H1 (cell line): Measurements from ENCODE around the gene RIPOR3. TPM values are rescaled to one million over a fixed set of nuclear protein-coding genes. Genes with fewer than 3 reads are reported as not detected.

Experiments used
- CTCF ChIA-PET: fragments of 300-600 bp; sonication (Branson Sonifier 250); formaldehyde crosslinking; loops from one replicate; lab custom pipeline; 2021; ENCODE audit not compliant: partially characterized antibody; lab: Charles Lee
- POLR2A ChIA-PET: fragments of 300-600 bp; sonication (Branson Sonifier 250); formaldehyde crosslinking; loops from one replicate; lab custom pipeline; 2021; ENCODE audit warnings: inconsistent platforms; ENCODE audit not compliant: partially characterized antibody; lab: Charles Lee
- DNase-seq, 2 experiments: peaks; one replicate each; pipeline versions ENCODE4 v3.0.0 to v3.0.0-alpha.2; 2010 to 2022; ENCODE audit warnings: low spot score in 2 of 2, low read depth in 1 of 2, mixed read lengths in 1 of 2
- FAIRE-seq: peaks from 2 replicates; lab custom pipeline; 2011; peaks lifted over from hg19 to GRCh38; lab: Jason Lieb, UNC
- H2AFZ ChIP-seq: 2 replicates; pipeline ENCODE4 v1.8.1; 2012; ENCODE audit warnings: low read length, inconsistent platforms
- H2AK5ac ChIP-seq: 2 replicates; pipeline ENCODE4 v1.6.1; 2013; ENCODE audit warnings: low read depth, low read length
- H2BK120ac ChIP-seq: replicated peaks from 2 replicates; pipeline ENCODE3; 2013; ENCODE audit warnings: low read depth, low read length, inconsistent platforms
- H2BK12ac ChIP-seq: 2 replicates; pipeline ENCODE4 v1.6.1; 2013; ENCODE audit warnings: low read depth, low read length
- H2BK15ac ChIP-seq: 2 replicates; pipeline ENCODE4 v1.6.1; 2013; ENCODE audit warnings: low read length
- H2BK20ac ChIP-seq: 2 replicates; pipeline ENCODE4 v1.6.1; 2013; ENCODE audit warnings: low read length
- H2BK5ac ChIP-seq: 2 replicates; pipeline ENCODE4 v1.6.1; 2013; ENCODE audit warnings: low read depth, low read length
- H3K14ac ChIP-seq: 2 replicates; pipeline ENCODE4 v1.6.1; 2013; ENCODE audit warnings: inconsistent platforms; ENCODE audit not compliant: insufficient read length
- H3K18ac ChIP-seq: 2 replicates; pipeline ENCODE4 v1.6.1; 2013; ENCODE audit warnings: low read length; ENCODE audit errors: extremely low read depth
- H3K23ac ChIP-seq: 2 replicates; pipeline ENCODE4 v1.6.1; 2013; ENCODE audit warnings: inconsistent platforms; ENCODE audit not compliant: insufficient read length
- H3K23me2 ChIP-seq: 2 replicates; pipeline ENCODE4 v1.6.1; 2013; ENCODE audit warnings: low read depth, low read length
- H3K27ac ChIP-seq: 2 replicates; pipeline ENCODE4 v1.6.1; 2011; ENCODE audit warnings: low read depth, low read length, inconsistent platforms
- H3K27me3 ChIP-seq, 4 experiments: replicated peaks in 1 of 4; 1 replicate in 1 of 4; 2 replicates in 3 of 4; pipeline versions ENCODE4 v1.6.1 to v1.8.1; 2011 to 2013; ENCODE audit warnings: low read length in 3 of 4, mild to moderate bottlenecking in 3 of 4, inconsistent platforms in 2 of 4, mixed read lengths in 2 of 4, moderate library complexity in 1 of 4; ENCODE audit not compliant: control insufficient read depth in 3 of 4, insufficient read depth in 3 of 4; ENCODE audit errors: extremely low read depth in 1 of 4
- H3K36me3 ChIP-seq, 4 experiments: 2 replicates each; pipeline versions ENCODE4 v1.6.1 to v1.8.1; 2011 to 2013; ENCODE audit warnings: mild to moderate bottlenecking in 4 of 4, low read length in 3 of 4, moderate library complexity in 2 of 4, control low read depth in 1 of 4, inconsistent platforms in 1 of 4; ENCODE audit not compliant: insufficient read depth in 4 of 4, control insufficient read depth in 2 of 4
- H3K4ac ChIP-seq: replicated peaks from 2 replicates; pipeline ENCODE3; 2013; ENCODE audit warnings: low read length, low read depth, mixed read lengths, inconsistent platforms; ENCODE audit not compliant: insufficient read length
- H3K4me1 ChIP-seq, 4 experiments: replicated peaks in 1 of 4; 1 replicate in 1 of 4; 2 replicates in 3 of 4; pipeline versions ENCODE4 v1.6.1 to v1.8.1; 2011 to 2013; ENCODE audit warnings: low read length in 3 of 4, inconsistent platforms in 2 of 4, mixed read lengths in 1 of 4; ENCODE audit not compliant: insufficient read depth in 4 of 4, control insufficient read depth in 3 of 4
- H3K4me2 ChIP-seq, 2 experiments: 2 replicates each; pipeline versions ENCODE4 v1.6.1 to v1.8.1; 2011 to 2013; ENCODE audit warnings: low read depth in 2 of 2, low read length in 2 of 2, control low read depth in 1 of 2, inconsistent platforms in 1 of 2, mild to moderate bottlenecking in 1 of 2; ENCODE audit not compliant: insufficient read depth in 1 of 2
- H3K4me3 ChIP-seq, 4 experiments: fragments of 200-600, 300-600 bp in 1 of 4; sonication (generic), shearing (Covaris generic), sonication (Bioruptor Twin) in 1 of 4; 2 replicates each; pipeline versions ENCODE4 v1.5.1 to v1.8.1; 2011 to 2016; ENCODE audit warnings: low read length in 4 of 4, low read depth in 3 of 4, control low read depth in 2 of 4, inconsistent platforms in 2 of 4, mild to moderate bottlenecking in 2 of 4, mixed read lengths in 1 of 4, moderate library complexity in 1 of 4; ENCODE audit not compliant: insufficient read depth in 2 of 4; ENCODE audit errors: extremely low read depth in 1 of 4
- H3K56ac ChIP-seq: replicated peaks from 2 replicates; pipeline ENCODE3; 2013; ENCODE audit warnings: low read depth, mild to moderate bottlenecking, mixed read lengths, low read length, inconsistent platforms; ENCODE audit not compliant: insufficient read length
- H3K79me1 ChIP-seq: 2 replicates; pipeline ENCODE4 v1.6.1; 2013; ENCODE audit warnings: low read depth, low read length, control low read depth
- H3K79me2 ChIP-seq, 2 experiments: 2 replicates each; pipeline versions ENCODE4 v1.6.1 to v1.8.1; 2012 to 2013; ENCODE audit warnings: low read length in 2 of 2, mild to moderate bottlenecking in 2 of 2, inconsistent platforms in 1 of 2; ENCODE audit not compliant: insufficient read depth in 2 of 2, control insufficient read depth in 1 of 2
- H3K9ac ChIP-seq, 4 experiments: replicated peaks in 1 of 4; 1 replicate in 1 of 4; 2 replicates in 3 of 4; pipeline versions ENCODE4 v1.6.1 to v1.8.1; 2011 to 2013; ENCODE audit warnings: low read depth in 3 of 4, low read length in 3 of 4, control low read depth in 2 of 4, mild to moderate bottlenecking in 2 of 4, moderate library complexity in 2 of 4, inconsistent platforms in 1 of 4; ENCODE audit errors: extremely low read depth in 1 of 4
- H3K9me3 ChIP-seq, 2 experiments: 2 replicates each; pipeline versions ENCODE4 v1.6.1 to v1.8.1; 2012 to 2013; ENCODE audit warnings: mild to moderate bottlenecking in 2 of 2, moderate library complexity in 2 of 2, control low read depth in 1 of 2, inconsistent platforms in 1 of 2, low read depth in 1 of 2, low read length in 1 of 2, mixed read lengths in 1 of 2; ENCODE audit not compliant: insufficient read depth in 2 of 2
- H4K20me1 ChIP-seq, 2 experiments: replicated peaks in 1 of 2; 2 replicates each; pipeline versions ENCODE3 to v1.8.1; 2011 to 2013; ENCODE audit warnings: inconsistent platforms in 2 of 2, low read length in 2 of 2, mild to moderate bottlenecking in 1 of 2; ENCODE audit not compliant: insufficient read depth in 2 of 2, control insufficient read depth in 1 of 2
- H4K5ac ChIP-seq: 2 replicates; pipeline ENCODE4 v1.6.1; 2013; ENCODE audit warnings: low read length, low read depth, mixed read lengths, inconsistent platforms; ENCODE audit not compliant: insufficient read length
- H4K8ac ChIP-seq: 2 replicates; pipeline ENCODE4 v1.8.0; 2013; ENCODE audit warnings: mild to moderate bottlenecking, moderate library complexity, low read length, inconsistent platforms; ENCODE audit not compliant: insufficient read depth; ENCODE audit errors: extremely low read depth
- H4K91ac ChIP-seq: replicated peaks from 2 replicates; pipeline ENCODE3; 2013; ENCODE audit warnings: low read length, mixed read lengths, inconsistent platforms; ENCODE audit not compliant: insufficient read length
- ATF3 ChIP-seq: IDR thresholded peaks from 2 replicates; pipeline ENCODE4 v1.6.1; 2011; ENCODE audit warnings: low read depth, mild to moderate bottlenecking, low read length; ENCODE audit not compliant: insufficient read depth
- BRCA1 ChIP-seq: IDR thresholded peaks from 2 replicates; pipeline ENCODE4 v1.6.1; 2012; ENCODE audit warnings: low read depth, low read length, improper control_type of control experiment
- CBX5 ChIP-seq: fragments of 300-800, 300-1000 bp; sonication (generic); IDR thresholded peaks from 2 replicates; pipeline ENCODE4 v1.7.1; 2016; ENCODE audit warnings: antibody characterized with exemption, low read length, low read depth
- CHD1 ChIP-seq: IDR thresholded peaks from 2 replicates; pipeline ENCODE4 v1.6.1; 2012; ENCODE audit warnings: low read depth, low read length, improper control_type of control experiment
- CHD2 ChIP-seq: IDR thresholded peaks from 2 replicates; pipeline ENCODE4 v1.6.1; 2012; ENCODE audit warnings: low read length, improper control_type of control experiment
- CTBP2 ChIP-seq: IDR thresholded peaks from 2 replicates; pipeline ENCODE4 v1.7.0; 2011; ENCODE audit warnings: borderline replicate concordance, mild to moderate bottlenecking, moderate library complexity, mixed read lengths, low read length; ENCODE audit not compliant: insufficient read depth, insufficient read length
- E2F6 ChIP-seq: IDR thresholded peaks from 2 replicates; pipeline ENCODE4 v1.6.1; 2012; ENCODE audit warnings: inconsistent platforms
- HDAC2 ChIP-seq, 2 experiments: fragments of 300-600 bp in 1 of 2; sonication (generic) in 1 of 2; IDR thresholded peaks; 2 replicates each; pipeline ENCODE4 v1.6.1; 2011 to 2012; ENCODE audit warnings: low read depth in 2 of 2, low read length in 2 of 2, mild to moderate bottlenecking in 2 of 2, moderate library complexity in 2 of 2, borderline replicate concordance in 1 of 2, inconsistent platforms in 1 of 2
- HDAC6 ChIP-seq: IDR thresholded peaks from one replicate; pipeline ENCODE4 v1.7.1; 2012; ENCODE audit warnings: low read depth, mild to moderate bottlenecking, inconsistent platforms, low read length, moderate library complexity
- JUND ChIP-seq: IDR thresholded peaks from 2 replicates; pipeline ENCODE4 v1.6.1; 2011; ENCODE audit warnings: mild to moderate bottlenecking, improper control_type of control experiment, low read length
- POLR2AphosphoS5 ChIP-seq: IDR thresholded peaks from 2 replicates; pipeline ENCODE4 v1.6.1; 2011; ENCODE audit warnings: low read depth, low read length
- SRF ChIP-seq: IDR thresholded peaks from 2 replicates; pipeline ENCODE4 v1.6.1; 2011; ENCODE audit warnings: mild to moderate bottlenecking, low read depth, low read length, moderate library complexity
- WGBS, 2 experiments: shearing (Covaris generic) in 1 of 2; methylation state at CpG; one replicate each; pipeline versions ENCODE4 v1.1.6 to v1.1.7; 2013 to 2015; ENCODE audit warnings: low lambda C conversion rate in 2 of 2, mixed read lengths in 2 of 2, inconsistent platforms in 1 of 2, low coverage in 1 of 2, missing lambda C conversion rate in 1 of 2; ENCODE audit not compliant: insufficient replicate concordance in 2 of 2, insufficient coverage in 1 of 2, insufficient read length in 1 of 2; ENCODE audit errors: extremely low coverage in 1 of 2, missing lambda C conversion rate in 1 of 2; 5-methylcytosine and 5-hydroxymethylcytosine counted together
- polyA plus RNA-seq, 7 experiments: library from polyadenylated mRNA; depleted of rRNA in 3 of 7; stranded (reverse) in 5 of 7; unstranded in 2 of 7; fragments of >200 nt in 5 of 7; fragments of 200-250 nt in 2 of 7; gene quantifications; 1 replicate in 5 of 7; 2 replicates in 1 of 7; 4 replicates in 1 of 7; pipeline versions ENCODE4 v1.2.1 to v1.2.3, GENCODE V29; 2011 to 2013; ENCODE audit warnings: missing spikeins in 2 of 7, mixed read lengths in 2 of 7
- total RNA-seq: library from RNA; stranded (reverse); fragmentation: NEBNext Ultra II Directional; extraction: Animal tissue kit (Norgen Biotek cat#: 25700); gene quantifications from 2 replicates; pipeline ENCODE4 v1.2.1, GENCODE V29; 2021

RIPOR3 gene
- total and polyA plus RNA-seq, 2 of the 8 experiments (the other 6 are each of a cell fraction or from before 2014, with no cell fraction given), result 3.6 to 4.5 TPM

- Histone ChIP-seq H3K14ac (no peak overlapping the region), H2AK5ac (0 out of 2 replicates have a peak overlapping the region, but pooled peaks have one; percentile 42), H3K9ac (no peak overlapping the region), H4K91ac (no peak overlapping the region), H4K8ac (no peak overlapping the region), H3K36me3 (no peaks in the 10 kb centered on the region), H2BK20ac (no peak overlapping the region), H3K23me2 (no peaks in the 10 kb centered on the region), H3K23ac (no peak overlapping the region), H3K4ac (no peak overlapping the region), H3K4me3 (no peak overlapping the region), H2AFZ (no peak overlapping the region), H3K4me1 (peaks cover 9 to 17% (median 14%) of the 10 kb centered on the region in 4 experiments), H3K27ac (no peak overlapping the region), H3K18ac (no peak overlapping the region; the same call in 1 of the 2 replicates), H2BK120ac (no peak overlapping the region), H3K79me2 (no peaks in the 10 kb centered on the region), H2BK5ac (no peak overlapping the region; the same call in 1 of the 2 replicates), H2BK15ac (0 out of 2 replicates have a peak overlapping the region, but pooled peaks have one; percentile 4), H3K27me3 (no peaks in the 10 kb centered on the region), H3K4me2 (no peak overlapping the region), H4K20me1 (no peaks in the 10 kb centered on the region), H3K79me1 (no peaks in the 10 kb centered on the region), H2BK12ac (no peak overlapping the region), H3K9me3 (no peaks in the 10 kb centered on the region), H4K5ac (no peak overlapping the region), H3K56ac (no peak overlapping the region)
- TF ChIP-seq HDAC2 (IDR thresholded peaks at IDR 0.05; ENCODE audit: borderline replicate concordance in 1 of 2, low read depth in 2 of 2, low read length in 2 of 2) (no peak), JUND (no peak), POLR2AphosphoS5 (no peak), ATF3 (no peak), CTBP2 (no peak), E2F6 (no peak), CHD2 (no peak), CBX5 (no peak), SRF (no peak), CHD1 (no peak), HDAC6 (no peak), BRCA1 (no peak)
- POLR2A ChIA-PET, result interaction anchor here (0.5 to 1.6 kb wide), 3 partner anchors 8 to 297 kb away, joined by 3 to 5 read pairs (median 4); no protein-coding TSS in a partner anchor
- no peak for DNase-seq
- 92% methylated on average over 7 of the region's 7 CpGs; no CpG with 5 or more reads in 1 of the 2 experiments for WGBS, 2 experiments
- no peak for FAIRE-seq
- CTCF ChIA-PET, result interaction anchor here (0.7 to 7.4 kb wide), 8 partner anchors 7 to 117 kb away, joined by 3 to 84 read pairs (median 4); no protein-coding TSS in a partner anchor
Measured at GRCh38 chr20:50632236-50632635, 59.1 kb downstream of the RIPOR3 start.
